IMR-90 (cell line): ENCODE results near the gene ZFYVE21. TPM values are rescaled to one million over a fixed set of nuclear protein-coding genes. Genes with fewer than 3 reads are reported as not detected.

ENCODE experiments used
- ATAC-seq: fragments of 200-7000 bp; cut with Tn5 transposase; 2 replicates; pipeline ENCODE4 v1.9.1; 2020; ENCODE audit warnings: low read depth, mild to moderate bottlenecking, moderate library complexity
- BruUV-seq: library from RNA; stranded (reverse); fragments of 400-500 nt; replicated peaks from 2 replicates; lab custom pipeline; 2021; lab: Mats Ljungman, UMichigan
- CTCF ChIA-PET: fragments of 300-600 bp; formaldehyde crosslinking; extraction: SDS; loops from one replicate; lab custom pipeline; 2021; ENCODE audit warnings: antibody characterized with exemption; lab: Yijun Ruan, JAX
- POLR2A ChIA-PET: fragments of 300-600 bp; sonication (Branson Sonifier 250); formaldehyde crosslinking; loops from one replicate; lab custom pipeline; 2022; ENCODE audit warnings: antibody characterized with exemption; ENCODE audit not compliant: unreplicated experiment; lab: Charles Lee
- DNase-seq: peaks from one replicate; pipeline ENCODE4 v3.0.0; 2013
- H2AFZ ChIP-seq: replicated peaks from 2 replicates; pipeline ENCODE3; 2013; ENCODE audit warnings: low read length, mild to moderate bottlenecking; ENCODE audit not compliant: poor library complexity
- H2AK5ac ChIP-seq: 2 replicates; pipeline ENCODE4 v1.6.1; 2013; ENCODE audit warnings: low read depth, low read length, inconsistent platforms
- H2AK9ac ChIP-seq: replicated peaks from 2 replicates; pipeline ENCODE3; 2013; ENCODE audit warnings: mild to moderate bottlenecking, low read depth, low read length, moderate library complexity; ENCODE audit not compliant: poor library complexity
- H2BK120ac ChIP-seq: 2 replicates; pipeline ENCODE4 v1.6.1; 2013; ENCODE audit warnings: low read depth, low read length, inconsistent platforms
- H2BK15ac ChIP-seq: 3 replicates; pipeline ENCODE4 v1.6.1; 2013; ENCODE audit warnings: low read depth, low read length, inconsistent platforms
- H2BK20ac ChIP-seq: 2 replicates; pipeline ENCODE4 v1.6.1; 2013; ENCODE audit warnings: low read depth, mild to moderate bottlenecking, inconsistent platforms, low read length, moderate library complexity
- H2BK5ac ChIP-seq: 2 replicates; pipeline ENCODE4 v1.6.1; 2013; ENCODE audit warnings: mild to moderate bottlenecking, low read depth, low read length, inconsistent platforms; ENCODE audit not compliant: poor library complexity, severe bottlenecking
- H3K14ac ChIP-seq: replicated peaks from 2 replicates; pipeline ENCODE4 v1.6.1; 2013; ENCODE audit warnings: low read depth, low read length, inconsistent platforms
- H3K18ac ChIP-seq: 2 replicates; pipeline ENCODE4 v1.6.1; 2013; ENCODE audit warnings: low read depth, low read length, control low read depth
- H3K23ac ChIP-seq: 2 replicates; pipeline ENCODE4 v1.6.1; 2013; ENCODE audit warnings: low read depth, low read length, inconsistent platforms
- H3K27ac ChIP-seq: 2 replicates; pipeline ENCODE4 v1.5.1; 2013; ENCODE audit warnings: mild to moderate bottlenecking, control low read depth, low read length; ENCODE audit not compliant: insufficient read depth
- H3K27me3 ChIP-seq: 2 replicates; pipeline ENCODE4 v1.6.1; 2013; ENCODE audit warnings: low read length; ENCODE audit not compliant: control insufficient read depth, insufficient read depth
- H3K36me3 ChIP-seq: 2 replicates; pipeline ENCODE4 v1.6.1; 2013; ENCODE audit warnings: low read length, mixed read lengths; ENCODE audit not compliant: control insufficient read depth, insufficient read depth
- H3K4ac ChIP-seq: 2 replicates; pipeline ENCODE4 v1.6.1; 2013; ENCODE audit warnings: low read depth, low read length, inconsistent platforms
- H3K4me1 ChIP-seq: 2 replicates; pipeline ENCODE4 v1.6.1; 2013; ENCODE audit warnings: low read length, mixed read lengths; ENCODE audit not compliant: control insufficient read depth, insufficient read depth
- H3K4me2 ChIP-seq: 2 replicates; pipeline ENCODE4 v1.6.1; 2013; ENCODE audit warnings: low read depth, mild to moderate bottlenecking, control low read depth, low read length, moderate library complexity
- H3K4me3 ChIP-seq: 2 replicates; pipeline ENCODE4 v1.5.1; 2013; ENCODE audit warnings: low read depth, mild to moderate bottlenecking, control low read depth, low read length, moderate library complexity; ENCODE audit not compliant: insufficient read depth
- H3K56ac ChIP-seq: 2 replicates; pipeline ENCODE4 v1.6.1; 2013; ENCODE audit warnings: low read length, inconsistent platforms; ENCODE audit not compliant: insufficient read depth; ENCODE audit errors: extremely low read depth
- H3K79me1 ChIP-seq, 2 experiments: 2 replicates each; pipeline ENCODE4 v1.6.1; 2013; ENCODE audit warnings: low read length in 2 of 2, inconsistent platforms in 1 of 2, low read depth in 1 of 2
- H3K9ac ChIP-seq: 2 replicates; pipeline ENCODE4 v1.6.1; 2013; ENCODE audit warnings: low read depth, low read length, control low read depth
- H3K9me1 ChIP-seq: 2 replicates; pipeline ENCODE4 v1.6.1; 2013; ENCODE audit warnings: low read length, inconsistent platforms; ENCODE audit not compliant: insufficient read depth
- H3K9me3 ChIP-seq: 2 replicates; pipeline ENCODE4 v1.6.1; 2013; ENCODE audit warnings: low read length; ENCODE audit not compliant: control insufficient read depth, insufficient read depth
- H4K20me1 ChIP-seq: 2 replicates; pipeline ENCODE4 v1.6.1; 2013; ENCODE audit warnings: low read length, inconsistent platforms; ENCODE audit not compliant: insufficient read depth
- H4K5ac ChIP-seq: 2 replicates; pipeline ENCODE4 v1.6.1; 2013; ENCODE audit warnings: mild to moderate bottlenecking, low read depth, low read length, control low read depth
- H4K8ac ChIP-seq, 2 experiments: 2 replicates each; pipeline ENCODE4 v1.6.1; 2013; ENCODE audit warnings: low read depth in 2 of 2, low read length in 2 of 2, control low read depth in 1 of 2, inconsistent platforms in 1 of 2
- H4K91ac ChIP-seq: 2 replicates; pipeline ENCODE4 v1.6.1; 2013; ENCODE audit warnings: low read depth, low read length, inconsistent platforms; ENCODE audit not compliant: insufficient read depth
- BHLHE40 ChIP-seq: fragments of 150-350 bp; IDR thresholded peaks from 2 replicates; pipeline ENCODE4 v1.6.1; 2016; ENCODE audit warnings: mild to moderate bottlenecking, low read depth, low read length
- MAFK ChIP-seq: IDR thresholded peaks from 2 replicates; pipeline ENCODE4 v1.6.1; 2012; ENCODE audit warnings: low read depth, low read length, improper control_type of control experiment
- NFE2L2 ChIP-seq: fragments of 150-350 bp; IDR thresholded peaks from 2 replicates; pipeline ENCODE4 v1.6.1; 2016; ENCODE audit warnings: low read depth, mild to moderate bottlenecking, low read length
- RCOR1 ChIP-seq: IDR thresholded peaks from 2 replicates; pipeline ENCODE4 v1.6.1; 2012; ENCODE audit warnings: mild to moderate bottlenecking, low read length, improper control_type of control experiment; ENCODE audit not compliant: insufficient replicate concordance
- WGBS, 2 experiments: methylation state at CpG; one replicate each; pipeline versions ENCODE4 v1.1.5 to v1.1.7; 2013; ENCODE audit warnings: missing lambda C conversion rate in 2 of 2; ENCODE audit not compliant: insufficient read length in 1 of 2; ENCODE audit errors: extremely low coverage in 2 of 2; 5-methylcytosine and 5-hydroxymethylcytosine counted together
- dilution Hi-C: fragments of 300-500 bp; cut with HindIII; formaldehyde crosslinking; loops from one replicate; pipeline ENCODE4 v1.14.3; 2018; ENCODE audit warnings: low sequenced_read_pairs; ENCODE audit not compliant: unreplicated experiment
- in situ Hi-C: fragments of 300-500 bp; cut with MboI; formaldehyde crosslinking; loops from 3 replicates; pipeline ENCODE4 v1.14.3; 2019; ENCODE audit warnings: low sequenced_read_pairs, inconsistent platforms, mixed read lengths
- intact Hi-C: fragments of 100-400 bp; cut with micrococcal nuclease; formaldehyde crosslinking; loops from 2 replicates; pipeline ENCODE4 v1.10.0; 2022
- polyA plus RNA-seq, 3 experiments: library from polyadenylated mRNA; depleted of rRNA; stranded (reverse); fragments of >200 nt; gene quantifications; 2 replicates each; pipeline ENCODE4 v1.2.3, GENCODE V29; 2012; ENCODE audit warnings: low replicate concordance in 1 of 3
- total RNA-seq: library from RNA; depleted of rRNA; stranded (reverse); fragments of >200 nt; gene quantifications from 2 replicates; pipeline ENCODE4 v1.2.3, GENCODE V29; 2012
- TF ChIP-seq, protein P1 (sequence below): fragments of 150-350 bp; IDR thresholded peaks from 2 replicates; pipeline ENCODE4 v1.6.1; 2016; ENCODE audit warnings: low read depth, mild to moderate bottlenecking, low read length, moderate library complexity, borderline replicate concordance

Gene ZFYVE21
- total and polyA plus RNA-seq, 2 of the 4 experiments (the other 2 are of a cell fraction) = 41.2 to 89.2 TPM

DNA sequence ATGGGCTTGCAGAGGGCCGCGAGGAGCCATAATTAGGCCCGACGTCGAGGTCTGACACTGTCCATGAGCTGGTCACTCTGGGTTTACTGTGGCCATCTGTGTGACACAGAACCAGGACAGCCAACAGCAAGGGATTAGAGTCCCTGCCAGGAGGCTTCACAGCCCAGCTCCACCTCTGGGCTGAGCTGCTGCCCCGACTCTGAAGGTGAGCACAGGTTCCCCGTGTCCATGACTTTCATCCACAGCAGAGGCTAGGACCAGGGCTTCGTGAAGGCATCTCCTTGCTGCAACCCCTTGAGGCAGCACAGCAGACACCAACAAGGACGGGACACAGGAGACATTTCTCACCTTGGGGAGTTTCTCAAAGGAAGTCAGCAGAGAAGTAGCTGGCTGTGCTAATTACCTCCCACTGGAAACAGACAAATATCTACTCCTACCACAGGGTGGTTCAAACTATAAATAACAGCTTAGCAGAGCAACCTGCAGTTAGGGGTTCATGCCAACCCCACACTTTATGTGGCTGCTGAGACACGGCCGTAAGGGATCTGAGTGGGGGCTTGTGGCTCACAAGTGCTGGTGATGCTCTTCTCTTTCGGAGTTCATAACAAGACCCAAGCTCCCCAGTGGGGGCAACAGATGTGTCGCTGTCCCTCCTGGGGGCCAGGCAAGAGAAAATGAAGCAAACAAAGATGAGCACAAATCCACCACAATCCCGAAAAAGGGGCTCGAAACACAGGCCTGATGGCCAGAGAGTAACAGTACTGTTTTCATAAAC lies 29.2 kb downstream of the ZFYVE21 start:
- H4K20me1 ChIP-seq = no peaks in the 10 kb centered on the region
- CTCF ChIA-PET = no interaction called here
- ATAC-seq (no peak), DNase-seq (no peak)
- intact Hi-C loops = no loop called here
- H3K4me1 ChIP-seq = peaks cover 2% of the 10 kb centered on the region; the same call in 1 of the 2 replicates
- in situ Hi-C loops = no loop called here
- H2AK9ac ChIP-seq = peak overlapping the region; percentile 61
- H4K91ac ChIP-seq = no peak overlapping the region
- H3K56ac ChIP-seq = no peak overlapping the region
- H3K79me1 ChIP-seq = 0 out of 4 replicates have a peak, but pooled peaks cover 0 to 2% of the 10 kb centered on the region in 2 experiments
- 82% methylated on average over 8 of the region's 15 CpGs; no CpG with 5 or more reads in 1 of the 2 experiments for WGBS, 2 experiments
- H2BK15ac ChIP-seq = no peak overlapping the region
- no peak overlapping the region for H4K5ac ChIP-seq
- TF ChIP-seq, protein P1, sequence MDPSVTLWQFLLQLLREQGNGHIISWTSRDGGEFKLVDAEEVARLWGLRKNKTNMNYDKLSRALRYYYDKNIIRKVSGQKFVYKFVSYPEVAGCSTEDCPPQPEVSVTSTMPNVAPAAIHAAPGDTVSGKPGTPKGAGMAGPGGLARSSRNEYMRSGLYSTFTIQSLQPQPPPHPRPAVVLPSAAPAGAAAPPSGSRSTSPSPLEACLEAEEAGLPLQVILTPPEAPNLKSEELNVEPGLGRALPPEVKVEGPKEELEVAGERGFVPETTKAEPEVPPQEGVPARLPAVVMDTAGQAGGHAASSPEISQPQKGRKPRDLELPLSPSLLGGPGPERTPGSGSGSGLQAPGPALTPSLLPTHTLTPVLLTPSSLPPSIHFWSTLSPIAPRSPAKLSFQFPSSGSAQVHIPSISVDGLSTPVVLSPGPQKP = no peak
- TF ChIP-seq MAFK (no peak), RCOR1 (no peak), NFE2L2 (no peak), BHLHE40 (no peak)
- no peak overlapping the region for H3K23ac ChIP-seq
- no peak overlapping the region for H4K8ac ChIP-seq
- no peak overlapping the region for H3K14ac ChIP-seq
- H3K36me3 ChIP-seq = no peaks in the 10 kb centered on the region
- H3K9ac ChIP-seq = no peak overlapping the region
- no peak overlapping the region for H3K4ac ChIP-seq
- no peak overlapping the region for H2AK5ac ChIP-seq
- H3K4me2 ChIP-seq = no peak overlapping the region
- H3K18ac ChIP-seq = no peak overlapping the region
- no peak overlapping the region for H3K4me3 ChIP-seq
- no peak overlapping the region for H2BK20ac ChIP-seq
- POLR2A ChIA-PET = no interaction called here
- no peaks in the 10 kb centered on the region for H3K27me3 ChIP-seq
- no peak overlapping the region for H2BK120ac ChIP-seq
- no peak overlapping the region for H2AFZ ChIP-seq
- no peak overlapping the region for H3K27ac ChIP-seq
- BruUV-seq = no TSS peak
- H3K9me1 ChIP-seq = peaks cover 7% of the 10 kb centered on the region; the same call in 1 of the 2 replicates
- no peaks in the 10 kb centered on the region for H3K9me3 ChIP-seq
- dilution Hi-C loops = no loop called here
- no peak overlapping the region for H2BK5ac ChIP-seq
